ENCODE measurements around the gene C17orf67. TPM values are rescaled to one million over a fixed set of nuclear protein-coding genes. Genes with fewer than 3 reads are reported as not detected.

C17orf67 gene, protein sequence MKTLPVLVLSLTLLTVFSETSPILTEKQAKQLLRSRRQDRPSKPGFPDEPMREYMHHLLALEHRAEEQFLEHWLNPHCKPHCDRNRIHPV
- 0.76 and 1.3 TPM in 2 replicates for total RNA-seq

DNA sequence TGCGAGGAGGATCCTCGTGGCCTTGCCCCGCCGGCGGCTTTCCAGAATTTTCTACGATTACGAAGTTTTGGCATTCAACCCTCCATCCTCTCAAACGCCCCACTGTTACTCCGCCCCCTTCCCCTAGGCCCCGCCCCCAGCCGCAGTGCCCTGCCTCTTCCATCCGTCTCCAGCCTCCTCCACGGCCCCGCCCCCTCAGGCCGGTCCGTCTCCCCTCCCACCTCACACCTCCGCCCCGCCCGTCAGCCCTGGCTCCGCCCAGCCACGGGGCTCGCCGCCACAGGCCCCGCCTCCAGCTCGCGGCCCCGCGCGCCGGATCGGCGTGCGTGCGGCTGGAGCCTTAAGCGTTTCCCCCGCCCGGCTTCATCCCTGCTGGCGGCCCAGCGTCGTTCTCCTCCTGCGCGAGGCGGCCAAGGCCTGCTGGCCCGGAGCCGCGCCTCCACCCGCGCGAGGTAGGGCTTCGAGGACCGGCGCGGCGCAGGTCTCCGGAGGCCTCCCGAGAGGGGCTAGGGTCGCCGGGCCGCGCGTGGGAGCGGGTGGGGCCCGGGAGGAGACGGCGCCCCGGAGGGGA, at the start of gene C17orf67, which contains the start of gene DGKE:
C17orf67 (minus strand) TSS at position 112 of the 571 bp plus-strand sequence. CDS start 18,110 bp downstream, outside the sequence.
DGKE (plus strand) TSS at position 343 of the 571 bp plus-strand sequence. CDS start 645 bp downstream, outside the sequence.

Other genes with a start within 250 kb of the C17orf67 start
- gene NOG, start 240.2 kb downstream of the C17orf67 start, total RNA-seq, result 1.4 and 1.6 TPM in 2 replicates
- 7.1 and 11.4 TPM in 2 replicates for gene DGKE, start 231 bp upstream of the C17orf67 start, total RNA-seq
- 14.0 and 49.5 TPM in 2 replicates for gene TRIM25, start 80.1 kb upstream of the C17orf67 start, total RNA-seq
- 16.9 and 22.0 TPM in 2 replicates for gene COIL, start 127.1 kb upstream of the C17orf67 start, total RNA-seq
- gene SCPEP1, start 144.2 kb upstream of the C17orf67 start, total RNA-seq, result 29.2 and 45.6 TPM in 2 replicates

All from epithelial cell of umbilical artery (primary cell).